Subcutaneous abdominal adipose tissue (tissue), 5 donors: ENCODE data around the gene HTR2C.

Experiments
- H3K27ac ChIP-seq: one replicate; pipeline ENCODE4 v1.7.0; 2013; ENCODE audit warnings: low read depth, mild to moderate bottlenecking, inconsistent platforms, low read length, moderate library complexity
- H3K27me3 ChIP-seq, 5 donors: one replicate each; pipeline ENCODE4 v1.7.0; 2013; ENCODE audit warnings: low read length in 5 of 5, inconsistent platforms in 1 of 5; ENCODE audit not compliant: control insufficient read depth in 5 of 5, insufficient read depth in 4 of 5
- H3K36me3 ChIP-seq, 5 donors: one replicate each; pipeline ENCODE4 v1.7.0; 2013; ENCODE audit warnings: low read length in 5 of 5; ENCODE audit not compliant: control insufficient read depth in 5 of 5, insufficient read depth in 5 of 5
- H3K4me1 ChIP-seq, 5 donors: one replicate each; pipeline ENCODE4 v1.7.0; 2013; ENCODE audit warnings: low read length in 5 of 5, mild to moderate bottlenecking in 3 of 5, moderate library complexity in 1 of 5; ENCODE audit not compliant: control insufficient read depth in 5 of 5, insufficient read depth in 5 of 5
- H3K4me3 ChIP-seq, 5 donors: one replicate each; pipeline ENCODE4 v1.7.0; 2013; ENCODE audit warnings: low read length in 5 of 5, low read depth in 1 of 5
- H3K9ac ChIP-seq, 5 donors: one replicate each; pipeline ENCODE4 v1.7.0; 2013; ENCODE audit warnings: low read length in 5 of 5, mild to moderate bottlenecking in 4 of 5, moderate library complexity in 3 of 5
- H3K9me3 ChIP-seq, 5 donors: one replicate each; pipeline ENCODE4 v1.7.0; 2013; ENCODE audit warnings: low read length in 5 of 5; ENCODE audit not compliant: control insufficient read depth in 5 of 5
- donor health status: healthy.
- donor health status: healthy.
- donor health status: healthy.
- donor health status: healthy.
- donor health status: healthy.

Gene HTR2C

DNA sequence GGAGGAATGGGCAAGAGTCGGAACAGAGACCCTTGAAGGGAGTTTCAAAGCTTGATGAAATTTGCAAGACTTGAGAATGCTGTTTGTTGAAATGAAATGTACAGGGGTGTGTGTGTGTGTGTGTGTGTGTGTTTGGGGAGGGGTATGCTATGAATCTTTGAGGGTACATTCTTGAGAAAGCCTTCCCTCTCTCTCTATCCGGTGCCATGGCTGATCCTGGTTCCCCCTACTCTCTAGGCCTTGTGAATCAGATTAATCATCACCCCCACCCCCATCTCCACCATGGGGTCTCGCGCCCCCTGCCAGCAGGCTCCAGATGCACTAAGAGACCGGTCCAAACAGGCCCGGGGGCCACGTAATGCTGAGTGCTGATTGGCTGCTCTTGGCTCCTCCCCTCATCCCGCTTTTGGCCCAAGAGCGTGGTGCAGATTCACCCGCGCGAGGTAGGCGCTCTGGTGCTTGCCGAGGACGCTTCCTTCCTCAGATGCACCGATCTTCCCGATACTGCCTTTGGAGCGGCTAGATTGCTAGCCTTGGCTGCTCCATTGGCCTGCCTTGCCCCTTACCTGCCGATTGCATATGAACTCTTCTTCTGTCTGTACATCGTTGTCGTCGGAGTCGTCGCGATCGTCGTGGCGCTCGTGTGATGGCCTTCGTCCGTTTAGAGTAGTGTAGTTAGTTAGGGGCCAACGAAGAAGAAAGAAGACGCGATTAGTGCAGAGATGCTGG, at the start of gene HTR2C:
Gene HTR2C, plus strand, starts transcription at position 441 of the 729 bp plus-strand sequence. CDS start 142,851 bp downstream, outside the sequence.
- Histone ChIP-seq H3K27me3 (peaks cover 42 to 70% (median 56%) of the 10 kb centered on the region in 5 donors), H3K36me3 (no peaks in the 10 kb centered on the region), H3K9me3 (peaks cover 0 to 5% (median 0%) of the 10 kb centered on the region in 5 donors), H3K4me1 (peaks cover 0 to 20% (median 16%) of the 10 kb centered on the region in 5 donors), H3K9ac (no peak within 1 kb of the TSS), H3K4me3 (peak within 1 kb of the TSS in 4 of 5 donors; percentile 1 to 33 (median 23)), H3K27ac (no peak within 1 kb of the TSS)

- H3K9ac ChIP-seq, result no peak overlapping the region
- no peaks in the 10 kb centered on the region for H3K36me3 ChIP-seq
- H3K4me3 ChIP-seq, result no peak overlapping the region
- H3K27me3 ChIP-seq, result peaks cover 39 to 52% (median 49%) of the 10 kb centered on the region in 5 donors
- H3K27ac ChIP-seq, result no peak overlapping the region
- H3K4me1 ChIP-seq, result peaks cover 0 to 20% (median 16%) of the 10 kb centered on the region in 5 donors
- H3K9me3 ChIP-seq, result peaks cover 0 to 5% (median 0%) of the 10 kb centered on the region in 5 donors
Observed at GRCh38 chrX:114580336-114580735, 3.5 kb upstream of the HTR2C start.

DNA sequence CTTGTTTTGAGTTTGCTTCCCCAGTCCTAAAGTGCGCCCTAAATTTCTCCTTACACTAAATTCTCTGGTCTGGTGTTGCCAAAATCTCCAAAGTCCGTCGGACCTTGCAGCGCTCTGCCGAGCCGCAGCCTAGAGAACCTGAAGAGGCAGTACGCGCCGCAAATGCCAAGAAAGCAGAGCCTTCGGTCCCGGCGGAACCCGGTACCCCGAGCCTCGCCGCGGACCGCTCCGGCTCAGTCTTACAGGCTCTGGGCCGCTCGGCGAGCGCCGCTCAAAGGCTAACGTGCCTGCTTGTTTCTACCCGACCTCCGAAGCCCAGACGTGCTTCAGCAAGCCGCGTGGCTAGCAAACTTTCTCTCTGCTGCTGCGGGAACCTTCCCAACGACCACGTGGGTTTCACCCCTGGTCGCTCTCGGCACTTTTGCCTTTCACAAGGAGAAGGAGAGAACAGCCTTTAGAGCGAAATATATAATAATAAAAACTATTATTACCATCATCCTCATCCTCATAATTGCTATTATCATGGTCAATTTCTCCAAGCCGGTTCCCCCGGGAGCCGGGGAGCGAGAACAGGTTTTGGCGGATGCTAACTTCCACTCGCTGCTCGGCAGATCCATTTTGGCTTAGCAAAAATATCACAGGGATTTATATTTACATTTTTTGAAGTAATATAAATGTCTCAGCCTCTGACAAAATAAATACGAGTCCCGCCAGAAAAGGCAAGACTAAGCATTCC, 2.2 kb upstream of the HTR2C start:
- Histone ChIP-seq H3K36me3 (no peaks in the 10 kb centered on the region), H3K9me3 (peaks cover 0 to 5% (median 0%) of the 10 kb centered on the region in 5 donors), H3K4me3 (peak overlapping the region in 2 of 5 donors; percentile 17 to 23), H3K27ac (no peak overlapping the region), H3K27me3 (peaks cover 42 to 63% (median 56%) of the 10 kb centered on the region in 5 donors), H3K9ac (no peak overlapping the region), H3K4me1 (peaks cover 0 to 20% (median 16%) of the 10 kb centered on the region in 5 donors)

DNA sequence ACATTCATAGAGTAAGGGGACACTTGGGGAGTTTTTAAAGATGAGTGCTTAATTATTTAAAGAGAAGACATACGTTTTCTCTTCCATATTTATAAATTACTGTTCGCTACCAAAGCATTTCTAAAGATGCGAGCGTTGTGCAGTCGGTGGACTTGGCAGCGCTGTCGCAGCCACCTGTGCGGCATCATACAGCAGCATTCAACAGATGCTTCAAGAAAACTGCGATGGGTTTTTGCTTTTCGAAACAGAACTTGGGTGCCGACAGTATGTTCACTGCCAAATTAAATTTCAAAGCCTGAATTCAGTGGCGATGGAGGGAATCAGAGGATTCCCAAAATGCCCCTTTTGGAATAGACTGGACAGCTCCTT, 1.6 kb upstream of the HTR2C start:
- Histone ChIP-seq H3K4me1 (peaks cover 0 to 20% (median 16%) of the 10 kb centered on the region in 5 donors), H3K36me3 (no peaks in the 10 kb centered on the region), H3K9me3 (peaks cover 0 to 5% (median 0%) of the 10 kb centered on the region in 5 donors), H3K27me3 (peaks cover 42 to 66% (median 56%) of the 10 kb centered on the region in 5 donors), H3K9ac (no peak overlapping the region), H3K4me3 (no peak overlapping the region), H3K27ac (no peak overlapping the region)

GRCh38 chrX:114582698-114583395, 1.0 kb upstream of the HTR2C start:
- peaks cover 42 to 68% (median 56%) of the 10 kb centered on the region in 5 donors for H3K27me3 ChIP-seq

GRCh38 chrX:114584375-114584943, 573 bp downstream of the HTR2C start:
- no peak overlapping the region for H3K9ac ChIP-seq

More at GRCh38 chrX:114582698-114583395, 1.0 kb upstream of the HTR2C start:
- no peak overlapping the region for H3K9ac ChIP-seq
- no peak overlapping the region for H3K27ac ChIP-seq
- H3K36me3 ChIP-seq, result no peaks in the 10 kb centered on the region
- peaks cover 0 to 20% (median 16%) of the 10 kb centered on the region in 5 donors for H3K4me1 ChIP-seq
- no peak overlapping the region for H3K4me3 ChIP-seq
- peaks cover 0 to 5% (median 0%) of the 10 kb centered on the region in 5 donors for H3K9me3 ChIP-seq

DNA sequence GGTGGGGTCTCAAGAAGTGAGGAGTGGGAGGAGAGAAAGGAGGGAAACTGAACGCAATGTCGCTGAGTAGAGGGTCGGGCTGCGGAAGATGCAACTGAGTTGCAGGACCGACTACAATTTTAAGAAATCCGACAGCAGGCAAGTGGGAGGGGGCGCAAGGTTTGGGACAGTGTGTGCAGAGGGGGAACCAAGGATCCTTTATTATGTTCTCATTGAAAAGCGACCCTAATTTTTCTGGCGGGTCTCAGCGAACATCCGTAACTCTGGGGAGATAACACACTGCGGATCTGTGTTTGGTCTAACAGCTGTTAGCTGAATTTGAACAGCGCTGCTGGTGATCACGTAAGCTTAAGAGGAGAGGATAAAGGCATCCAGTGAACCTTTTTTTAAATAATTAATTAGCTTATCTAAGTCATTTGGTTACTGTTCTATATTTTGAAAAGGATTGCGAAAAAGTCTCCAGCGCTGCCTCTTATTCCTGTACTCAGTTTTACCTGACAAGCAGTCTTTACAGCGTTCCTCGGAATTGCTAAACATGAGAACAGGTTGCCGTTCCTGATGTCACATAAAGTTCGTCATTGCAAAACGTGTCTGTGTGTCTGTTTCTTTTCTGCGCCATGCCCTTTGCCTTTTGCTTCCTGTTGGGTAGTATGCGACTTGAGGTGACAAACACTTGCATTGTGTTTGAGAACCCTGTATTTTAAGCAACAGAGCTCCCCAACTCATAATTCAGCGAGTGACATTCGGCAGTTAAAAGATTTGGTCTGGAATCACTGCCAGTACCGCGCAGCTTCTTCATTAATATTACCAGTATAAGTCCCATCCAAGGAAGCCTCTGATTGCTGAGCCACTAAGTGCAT, 1.3 kb downstream of the HTR2C start:
- Histone ChIP-seq H3K9me3 (peaks cover 0 to 5% (median 0%) of the 10 kb centered on the region in 5 donors), H3K9ac (no peak overlapping the region), H3K4me1 (peaks cover 0 to 20% (median 16%) of the 10 kb centered on the region in 5 donors), H3K4me3 (peak overlapping the region in 1 of 5 donors; percentile 15), H3K27ac (no peak overlapping the region), H3K27me3 (peaks cover 39 to 64% (median 54%) of the 10 kb centered on the region in 5 donors), H3K36me3 (no peaks in the 10 kb centered on the region)

More at GRCh38 chrX:114584375-114584943, 573 bp downstream of the HTR2C start:
- peaks cover 0 to 5% (median 0%) of the 10 kb centered on the region in 5 donors for H3K9me3 ChIP-seq
- peaks cover 0 to 20% (median 16%) of the 10 kb centered on the region in 5 donors for H3K4me1 ChIP-seq
- H3K27ac ChIP-seq, result no peak overlapping the region
- peak overlapping the region in 3 of 5 donors; percentile 15 to 33 (median 31) for H3K4me3 ChIP-seq
- H3K27me3 ChIP-seq, result peaks cover 42 to 70% (median 56%) of the 10 kb centered on the region in 5 donors
- no peaks in the 10 kb centered on the region for H3K36me3 ChIP-seq

- Histone ChIP-seq H3K9ac (no peak overlapping the region), H3K36me3 (no peaks in the 10 kb centered on the region), H3K27ac (no peak overlapping the region), H3K9me3 (no peaks in the 10 kb centered on the region), H3K4me3 (no peak overlapping the region), H3K4me1 (no peaks in the 10 kb centered on the region), H3K27me3 (peaks cover 0 to 11% (median 4%) of the 10 kb centered on the region in 5 donors)
Observed at GRCh38 chrX:114591121-114591520, 7.2 kb downstream of the HTR2C start.

DNA sequence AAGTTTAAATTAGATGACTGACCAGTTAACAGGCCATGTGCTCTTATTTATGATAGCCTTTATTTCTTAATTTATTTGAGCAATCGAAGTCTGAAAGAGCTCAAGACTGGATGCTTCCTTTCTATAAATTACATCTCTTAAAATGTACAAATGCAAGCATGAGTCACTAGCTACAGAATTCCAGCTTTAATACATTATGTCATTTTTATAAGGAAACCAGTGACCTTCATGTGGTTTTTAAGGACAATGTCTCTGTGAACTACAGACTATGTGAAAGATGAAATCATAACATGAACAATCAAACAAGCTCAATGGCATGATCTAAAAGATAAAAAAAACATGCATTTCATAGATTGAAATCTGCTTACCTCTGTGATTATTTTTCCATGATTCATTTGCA, 15.4 kb downstream of the HTR2C start:
- Histone ChIP-seq H3K9ac (no peak overlapping the region), H3K4me1 (no peaks in the 10 kb centered on the region), H3K9me3 (no peaks in the 10 kb centered on the region), H3K27me3 (no peaks in the 10 kb centered on the region), H3K27ac (no peak overlapping the region), H3K36me3 (no peaks in the 10 kb centered on the region), H3K4me3 (no peak overlapping the region)
